ENCODE results near the gene LUC7L.
"Not testable (repeated sequence)": the region's sequence is repeated elsewhere in the genome, so short reads cannot be mapped to it uniquely, and the experiment has no call there.

The LUC7L gene

GRCh38 chr16:228852-229730, at the start of gene LUC7L:
Gene LUC7L (minus strand): TSS chr16:229449. CDS start chr16:229339, 110 bp downstream.
- FAIRE-seq (peak; percentile 86), DNase-seq (ENCODE audit: insufficient read length, low spot score) (peak; percentile 92)

- peak; percentile 41 for DNase-seq (ENCODE audit: insufficient read length, low spot score)
- FAIRE-seq = peak; percentile 36
These were observed 49.7 kb upstream of the LUC7L start for GRCh38 chr16:278863-279366.

GRCh38 chr16:276426-277077, 47.3 kb upstream of the LUC7L start:
- DNase-seq (ENCODE audit: insufficient read length, low spot score) (no peak), FAIRE-seq (no peak)

- FAIRE-seq (no peak), DNase-seq (ENCODE audit: insufficient read length, low spot score) (no peak)
These were observed 46.6 kb upstream of the LUC7L start, which contains the start of gene RGS11 for GRCh38 chr16:275786-276232. Gene RGS11 (minus strand): TSS chr16:275944. CDS start chr16:275911, 33 bp downstream.

- no peak for FAIRE-seq
- no peak for DNase-seq (ENCODE audit: insufficient read length, low spot score)
These were observed 45.9 kb upstream of the LUC7L start for GRCh38 chr16:275041-275641.

GRCh38 chr16:273547-274421, 44.5 kb upstream of the LUC7L start:
- FAIRE-seq (no peak), DNase-seq (ENCODE audit: insufficient read length, low spot score) (no peak)

GRCh38 chr16:272633-273546, 43.6 kb upstream of the LUC7L start:
- FAIRE-seq (no peak), DNase-seq (ENCODE audit: insufficient read length, low spot score) (no peak)

GRCh38 chr16:270381-271255, 41.4 kb upstream of the LUC7L start:
- DNase-seq (ENCODE audit: insufficient read length, low spot score) (no peak), FAIRE-seq (no peak)

GRCh38 chr16:269061-269796, 40.0 kb upstream of the LUC7L start:
- DNase-seq (ENCODE audit: insufficient read length, low spot score) (no peak), FAIRE-seq (no peak)

- FAIRE-seq (no peak), DNase-seq (ENCODE audit: insufficient read length, low spot score) (no peak)
These were observed 39.1 kb upstream of the LUC7L start for GRCh38 chr16:268141-269053.

- not testable (repeated sequence) for DNase-seq (ENCODE audit: insufficient read length, low spot score)
- FAIRE-seq = peak; percentile 100
These were observed 38.3 kb upstream of the LUC7L start for GRCh38 chr16:267562-267961.

GRCh38 chr16:266258-267164, 37.3 kb upstream of the LUC7L start:
- DNase-seq (ENCODE audit: insufficient read length, low spot score) (no peak), FAIRE-seq (no peak)

- FAIRE-seq (no peak), DNase-seq (ENCODE audit: insufficient read length, low spot score) (no peak)
These were observed 36.5 kb upstream of the LUC7L start for GRCh38 chr16:265711-266110.

GRCh38 chr16:265002-265529, 35.8 kb upstream of the LUC7L start:
- DNase-seq (ENCODE audit: insufficient read length, low spot score) (no peak), FAIRE-seq (no peak)

- DNase-seq (ENCODE audit: insufficient read length, low spot score) = no peak
- FAIRE-seq = no peak
These were observed 35.2 kb upstream of the LUC7L start for GRCh38 chr16:264440-264951.
